Activated naive CD4-positive, alpha-beta T cell treated with anti-CD3 and anti-CD28 coated beads, Interleukin-2, amount 50 U/mL, for 24 hours (primary cell): ENCODE measurements around the gene SLC25A21.
"Not testable (repeated sequence)": the region's sequence is repeated elsewhere in the genome, so short reads cannot be mapped to it uniquely, and the experiment has no call there.

ENCODE experiments used
- H3K27ac Mint-ChIP-seq: one replicate; pipeline ENCODE4 v1.8.0; 2021; ENCODE audit warnings: mild to moderate bottlenecking, mixed read lengths
- H3K27me3 Mint-ChIP-seq: one replicate; pipeline ENCODE4 v1.8.0; 2021; ENCODE audit warnings: mixed read lengths
- H3K36me3 Mint-ChIP-seq: one replicate; pipeline ENCODE4 v1.8.0; 2021; ENCODE audit warnings: mixed read lengths
- H3K4me1 Mint-ChIP-seq: one replicate; pipeline ENCODE4 v1.8.0; 2021; ENCODE audit warnings: mixed read lengths
- H3K4me3 Mint-ChIP-seq: one replicate; pipeline ENCODE4 v1.8.0; 2021; ENCODE audit warnings: mild to moderate bottlenecking, mixed read lengths
- H3K9me3 Mint-ChIP-seq: one replicate; pipeline ENCODE4 v1.8.0; 2021; ENCODE audit warnings: mixed read lengths

SLC25A21 gene

GRCh38 chr14:36915081-36915480 is 257.3 kb downstream of the SLC25A21 start:
- Mint-ChIP-seq H3K4me3 (no peak overlapping the region), H3K27me3 (peaks cover 2% of the 10 kb centered on the region), H3K4me1 (no peaks in the 10 kb centered on the region), H3K9me3 (no peaks in the 10 kb centered on the region), H3K36me3 (no peaks in the 10 kb centered on the region), H3K27ac (no peak overlapping the region)

DNA sequence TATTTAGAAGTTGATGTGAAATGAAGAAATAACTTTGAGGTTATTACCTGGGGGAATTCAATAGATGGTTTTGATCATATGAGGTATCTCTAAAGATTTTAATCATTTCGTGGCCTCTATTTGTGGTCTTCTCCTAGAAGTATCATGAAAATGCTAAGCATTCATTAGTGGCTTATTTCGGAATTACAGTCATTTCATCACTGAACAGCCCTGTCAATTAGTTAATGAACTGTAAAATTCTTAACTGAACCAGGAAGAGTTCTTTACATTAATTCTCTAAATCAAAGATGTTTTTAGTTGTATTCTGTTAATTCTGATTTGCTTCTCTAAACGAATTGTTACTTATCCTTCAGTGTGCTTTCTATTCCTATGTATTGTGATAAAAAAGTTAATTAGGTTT is 261.8 kb downstream of the SLC25A21 start:
- H3K9me3 Mint-ChIP-seq = no peaks in the 10 kb centered on the region

GRCh38 chr14:36905272-36905888 is 267.0 kb downstream of the SLC25A21 start:
- Mint-ChIP-seq H3K9me3 (no peaks in the 10 kb centered on the region), H3K27me3 (peaks cover 2% of the 10 kb centered on the region), H3K27ac (no peak overlapping the region), H3K4me3 (no peak overlapping the region), H3K4me1 (no peaks in the 10 kb centered on the region), H3K36me3 (no peaks in the 10 kb centered on the region)

More for the DNA sequence above, 261.8 kb downstream of the SLC25A21 start:
- H3K36me3 Mint-ChIP-seq = no peaks in the 10 kb centered on the region
- H3K4me1 Mint-ChIP-seq = no peaks in the 10 kb centered on the region
- no peak overlapping the region for H3K4me3 Mint-ChIP-seq
- no peak overlapping the region for H3K27ac Mint-ChIP-seq
- H3K27me3 Mint-ChIP-seq = peaks cover 2% of the 10 kb centered on the region

- no peaks in the 10 kb centered on the region for H3K4me1 Mint-ChIP-seq
- no peaks in the 10 kb centered on the region for H3K36me3 Mint-ChIP-seq
- H3K4me3 Mint-ChIP-seq = no peak overlapping the region
- no peaks in the 10 kb centered on the region for H3K27me3 Mint-ChIP-seq
- H3K27ac Mint-ChIP-seq = no peak overlapping the region
- H3K9me3 Mint-ChIP-seq = no peaks in the 10 kb centered on the region
Measured at GRCh38 chr14:36901861-36902260, 270.5 kb downstream of the SLC25A21 start.

DNA sequence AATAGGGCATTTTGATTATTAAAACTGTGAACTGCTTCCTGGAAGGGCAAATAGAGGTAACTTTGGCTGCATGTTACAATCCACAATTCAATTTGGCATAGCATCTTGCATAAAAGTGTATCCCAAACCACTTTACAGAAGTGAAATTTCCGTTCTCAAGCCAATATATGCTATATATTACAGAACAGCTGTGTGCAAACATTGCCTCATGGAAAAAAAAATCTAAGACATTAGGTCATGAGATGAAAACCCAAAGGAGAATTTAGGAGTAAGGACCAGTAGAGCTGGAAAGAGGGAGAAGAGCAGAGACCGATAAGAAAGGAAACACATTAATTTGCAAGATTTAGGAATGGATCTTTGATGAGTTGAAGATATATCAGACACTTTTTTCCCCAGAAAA is 271.6 kb downstream of the SLC25A21 start:
- no peaks in the 10 kb centered on the region for H3K4me1 Mint-ChIP-seq
- no peak overlapping the region for H3K4me3 Mint-ChIP-seq
- H3K27ac Mint-ChIP-seq = no peak overlapping the region
- no peaks in the 10 kb centered on the region for H3K9me3 Mint-ChIP-seq
- no peaks in the 10 kb centered on the region for H3K27me3 Mint-ChIP-seq
- no peaks in the 10 kb centered on the region for H3K36me3 Mint-ChIP-seq

GRCh38 chr14:36896300-36896699 is 276.1 kb downstream of the SLC25A21 start:
- not testable (repeated sequence) for H3K36me3 Mint-ChIP-seq, H3K4me3 Mint-ChIP-seq, H3K27ac Mint-ChIP-seq, H3K27me3 Mint-ChIP-seq, H3K9me3 Mint-ChIP-seq, H3K4me1 Mint-ChIP-seq

DNA sequence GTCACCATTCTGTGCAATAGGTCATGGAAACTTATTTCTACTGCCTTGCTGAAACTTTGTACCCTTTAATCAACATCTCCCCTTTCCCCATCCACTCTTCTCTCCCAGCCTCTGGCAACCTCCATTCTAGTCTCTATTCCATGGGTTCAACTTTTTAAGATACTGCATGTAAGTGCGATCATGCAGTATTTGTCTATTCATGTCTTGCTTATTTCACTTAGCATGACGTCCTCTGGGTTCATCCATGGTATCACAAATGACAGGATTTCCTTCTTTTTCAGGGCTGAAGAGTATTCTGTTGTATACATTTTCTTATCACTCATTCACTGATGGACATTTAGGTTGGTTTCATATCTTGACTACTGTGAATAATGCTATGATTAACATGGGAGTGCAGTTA is 288.4 kb downstream of the SLC25A21 start:
- Mint-ChIP-seq H3K4me1 (no peaks in the 10 kb centered on the region), H3K9me3 (peaks cover 17% of the 10 kb centered on the region), H3K27me3 (peaks cover 1% of the 10 kb centered on the region), H3K36me3 (no peaks in the 10 kb centered on the region), H3K4me3 (no peak overlapping the region), H3K27ac (no peak overlapping the region)

- H3K9me3 Mint-ChIP-seq = peaks cover 15% of the 10 kb centered on the region
Measured at GRCh38 chr14:36880276-36880675, 292.1 kb downstream of the SLC25A21 start.

GRCh38 chr14:36879558-36879957 is 292.8 kb downstream of the SLC25A21 start:
- Mint-ChIP-seq H3K4me3 (no peak overlapping the region), H3K4me1 (no peaks in the 10 kb centered on the region), H3K27ac (no peak overlapping the region), H3K9me3 (peaks cover 12% of the 10 kb centered on the region), H3K27me3 (no peaks in the 10 kb centered on the region), H3K36me3 (no peaks in the 10 kb centered on the region)

More at GRCh38 chr14:36880276-36880675, 292.1 kb downstream of the SLC25A21 start:
- H3K27ac Mint-ChIP-seq = no peak overlapping the region
- no peaks in the 10 kb centered on the region for H3K36me3 Mint-ChIP-seq
- H3K4me3 Mint-ChIP-seq = no peak overlapping the region
- no peaks in the 10 kb centered on the region for H3K27me3 Mint-ChIP-seq
- no peaks in the 10 kb centered on the region for H3K4me1 Mint-ChIP-seq

DNA sequence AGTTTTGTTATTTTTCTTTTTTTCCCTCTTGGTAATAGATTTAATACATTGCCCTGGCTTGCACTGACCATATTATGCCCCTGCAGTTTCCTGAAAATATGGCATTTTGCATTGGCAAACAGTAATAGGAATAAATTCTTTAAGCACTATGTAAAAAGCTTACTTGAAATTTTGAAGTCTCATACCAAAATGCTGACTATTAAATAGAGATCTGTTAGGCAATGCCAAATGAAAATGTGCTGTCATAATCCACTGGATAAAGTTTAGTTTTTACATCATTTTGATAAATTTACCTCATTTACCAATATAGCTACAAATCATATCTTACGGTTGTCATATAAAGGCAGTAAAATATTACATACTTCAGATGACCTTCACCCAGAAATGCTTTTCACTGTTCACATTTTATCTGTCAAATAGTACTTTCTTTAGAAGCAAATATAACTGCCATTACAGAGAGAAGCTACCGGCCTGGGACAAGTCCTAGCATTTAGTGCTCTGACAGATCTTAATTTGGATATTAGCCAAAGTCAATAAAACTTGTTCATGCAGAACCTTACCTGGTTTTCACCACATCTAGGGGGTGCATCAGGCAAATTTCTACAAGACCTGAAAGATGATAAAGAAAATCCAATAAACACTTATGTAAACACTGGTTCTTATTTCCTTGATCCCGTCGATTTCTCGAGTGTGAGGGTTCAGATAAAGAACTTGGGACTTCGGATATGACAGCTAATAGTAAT is 297.8 kb downstream of the SLC25A21 start:
- Mint-ChIP-seq H3K4me1 (no peaks in the 10 kb centered on the region), H3K36me3 (no peaks in the 10 kb centered on the region), H3K4me3 (no peak overlapping the region), H3K27me3 (no peaks in the 10 kb centered on the region), H3K9me3 (peaks cover 7% of the 10 kb centered on the region), H3K27ac (no peak overlapping the region)

GRCh38 chr14:36870776-36871175 is 301.6 kb downstream of the SLC25A21 start:
- no peak overlapping the region for H3K4me3 Mint-ChIP-seq
- H3K27ac Mint-ChIP-seq = no peak overlapping the region
- H3K9me3 Mint-ChIP-seq = peaks cover 7% of the 10 kb centered on the region
- H3K36me3 Mint-ChIP-seq = no peaks in the 10 kb centered on the region
- no peaks in the 10 kb centered on the region for H3K27me3 Mint-ChIP-seq
- H3K4me1 Mint-ChIP-seq = no peaks in the 10 kb centered on the region

- Mint-ChIP-seq H3K27me3 (no peaks in the 10 kb centered on the region), H3K27ac (no peak overlapping the region), H3K36me3 (no peaks in the 10 kb centered on the region), H3K4me1 (no peaks in the 10 kb centered on the region), H3K4me3 (no peak overlapping the region), H3K9me3 (peaks cover 12% of the 10 kb centered on the region)
Measured at GRCh38 chr14:36869125-36869524, 303.3 kb downstream of the SLC25A21 start.

DNA sequence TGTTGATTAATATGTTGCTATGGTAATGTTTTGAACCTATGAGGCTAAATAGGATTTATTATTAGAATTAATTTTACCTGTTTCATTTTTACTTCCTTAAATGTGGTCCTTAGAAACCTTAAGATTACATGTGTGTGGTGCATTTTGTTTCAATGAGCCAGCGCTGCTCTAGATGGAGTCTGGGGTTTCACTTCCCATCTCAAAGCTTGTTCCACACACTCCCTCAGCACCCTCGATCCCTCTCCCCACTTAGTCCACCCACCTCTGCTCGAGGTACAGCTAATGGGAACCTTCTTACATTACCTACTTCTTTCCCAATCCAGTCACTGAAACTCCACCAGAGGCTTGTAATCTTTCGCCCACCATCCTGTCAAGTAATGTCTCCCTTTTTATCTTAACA is 305.5 kb downstream of the SLC25A21 start:
- H3K27me3 Mint-ChIP-seq = no peaks in the 10 kb centered on the region
- H3K36me3 Mint-ChIP-seq = no peaks in the 10 kb centered on the region
- no peak overlapping the region for H3K27ac Mint-ChIP-seq
- peaks cover 17% of the 10 kb centered on the region for H3K9me3 Mint-ChIP-seq
- H3K4me3 Mint-ChIP-seq = no peak overlapping the region
- H3K4me1 Mint-ChIP-seq = no peaks in the 10 kb centered on the region

GRCh38 chr14:36863271-36863670 is 309.1 kb downstream of the SLC25A21 start:
- Mint-ChIP-seq H3K4me1 (no peaks in the 10 kb centered on the region), H3K27me3 (no peaks in the 10 kb centered on the region), H3K4me3 (no peak overlapping the region), H3K36me3 (no peaks in the 10 kb centered on the region), H3K27ac (no peak overlapping the region), H3K9me3 (peaks cover 24% of the 10 kb centered on the region)

- not testable (repeated sequence) for H3K36me3 Mint-ChIP-seq, H3K4me1 Mint-ChIP-seq, H3K4me3 Mint-ChIP-seq, H3K27ac Mint-ChIP-seq, H3K27me3 Mint-ChIP-seq
- peaks cover 24% of the 10 kb centered on the region for H3K9me3 Mint-ChIP-seq
Measured at GRCh38 chr14:36862237-36862636, 310.2 kb downstream of the SLC25A21 start.

- H3K27me3 Mint-ChIP-seq = no peaks in the 10 kb centered on the region
- H3K4me1 Mint-ChIP-seq = no peaks in the 10 kb centered on the region
- no peaks in the 10 kb centered on the region for H3K36me3 Mint-ChIP-seq
- no peak overlapping the region for H3K4me3 Mint-ChIP-seq
- H3K27ac Mint-ChIP-seq = no peak overlapping the region
- peaks cover 24% of the 10 kb centered on the region for H3K9me3 Mint-ChIP-seq
Measured at GRCh38 chr14:36860831-36861230, 311.6 kb downstream of the SLC25A21 start.
